Lower lobe of right lung (tissue), 2 donors: ENCODE results near the gene RNASEL. TPM values are rescaled to one million over a fixed set of nuclear protein-coding genes. Genes with fewer than 3 reads are reported as not detected.
"Not testable (repeated sequence)": the region's sequence is repeated elsewhere in the genome, so short reads cannot be mapped to it uniquely, and the experiment has no call there.

Source experiments
- ATAC-seq, 2 donors: fragments of 200-7000 bp; cut with Tn5 transposase; one replicate each; pipeline ENCODE4 v1.9.1; 2020 to 2022; ENCODE audit warnings: mild to moderate bottlenecking in 2 of 2, moderate library complexity in 2 of 2
- DNase-seq: peaks from one replicate; pipeline ENCODE4 v3.0.0-alpha.2; 2020
- H3K27ac ChIP-seq: fragments of 200-600 bp; one replicate; pipeline ENCODE4 v1.8.0; 2022
- H3K27me3 ChIP-seq: fragments of 200-600 bp; one replicate; pipeline ENCODE4 v1.8.0; 2022; ENCODE audit warnings: low read depth
- H3K36me3 ChIP-seq: fragments of 200-600 bp; one replicate; pipeline ENCODE4 v1.8.0; 2022; ENCODE audit warnings: mild to moderate bottlenecking
- H3K4me1 ChIP-seq: fragments of 200-600 bp; one replicate; pipeline ENCODE4 v1.8.0; 2022
- H3K4me3 ChIP-seq: fragments of 200-600 bp; one replicate; pipeline ENCODE4 v1.8.0; 2022; ENCODE audit warnings: mild to moderate bottlenecking
- H3K9me3 ChIP-seq: fragments of 200-600 bp; one replicate; pipeline ENCODE4 v1.8.0; 2022
- intact Hi-C: fragments of 100-400 bp; cut with DNase I; formaldehyde crosslinking; loops from one replicate; pipeline ENCODE4 v1.11.0; 2022
- total RNA-seq: library from RNA; stranded (reverse); fragmentation: NEBNext Ultra II Directional; extraction: Animal tissue kit (Norgen Biotek cat#: 25700); gene quantifications from one replicate; pipeline ENCODE4 v1.2.1, GENCODE V29; 2021
- TF ChIP-seq, protein P1 (sequence below): fragments of 200-600 bp; IDR thresholded peaks from one replicate; pipeline ENCODE4 v1.8.0; 2022; ENCODE audit warnings: antibody characterized with exemption, mild to moderate bottlenecking
- donor health status: DM: no; HTN: yes; CAD: no; lungs with severe emphysema.

The RNASEL gene
- total RNA-seq, 1 donor from 2014 or later = 16.5 TPM

DNA sequence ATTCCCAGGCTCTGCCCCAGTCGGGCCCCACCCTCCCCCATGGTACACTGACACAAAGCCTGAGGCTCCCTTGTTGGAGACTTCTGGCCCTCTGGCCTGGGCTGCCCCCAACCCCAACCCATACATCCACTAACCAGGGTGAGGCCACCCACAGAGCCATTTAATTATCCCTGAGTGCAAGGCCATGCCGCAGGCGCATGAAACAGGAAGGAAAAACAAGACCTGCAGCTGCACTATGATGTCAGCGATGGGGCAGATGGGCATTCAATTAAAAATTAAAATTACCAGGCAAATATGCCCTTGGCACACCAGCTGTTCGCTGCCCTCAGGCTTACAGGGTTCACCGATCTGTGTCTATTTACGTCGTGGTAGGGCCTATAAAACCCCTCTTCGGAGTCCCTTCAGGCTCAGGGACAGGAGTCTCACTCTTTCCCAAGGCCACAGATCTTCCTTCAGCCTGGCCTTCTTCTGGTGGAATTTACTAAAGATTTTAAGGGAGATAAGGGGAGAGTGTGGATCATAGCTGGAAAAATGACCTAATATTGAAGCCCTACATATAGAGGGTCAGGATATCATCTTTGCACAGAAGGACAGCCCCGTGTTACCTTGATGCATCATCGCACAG, 44.7 kb upstream of the RNASEL start:
- H3K36me3 ChIP-seq = no peaks in the 10 kb centered on the region
- intact Hi-C loops = no loop called here
- no peaks in the 10 kb centered on the region for H3K9me3 ChIP-seq
- H3K27me3 ChIP-seq = no peaks in the 10 kb centered on the region
- H3K4me3 ChIP-seq = no peak overlapping the region
- DNase-seq = no peak
- no peak for ATAC-seq
- peaks cover 14% of the 10 kb centered on the region for H3K4me1 ChIP-seq
- TF ChIP-seq, protein P1, sequence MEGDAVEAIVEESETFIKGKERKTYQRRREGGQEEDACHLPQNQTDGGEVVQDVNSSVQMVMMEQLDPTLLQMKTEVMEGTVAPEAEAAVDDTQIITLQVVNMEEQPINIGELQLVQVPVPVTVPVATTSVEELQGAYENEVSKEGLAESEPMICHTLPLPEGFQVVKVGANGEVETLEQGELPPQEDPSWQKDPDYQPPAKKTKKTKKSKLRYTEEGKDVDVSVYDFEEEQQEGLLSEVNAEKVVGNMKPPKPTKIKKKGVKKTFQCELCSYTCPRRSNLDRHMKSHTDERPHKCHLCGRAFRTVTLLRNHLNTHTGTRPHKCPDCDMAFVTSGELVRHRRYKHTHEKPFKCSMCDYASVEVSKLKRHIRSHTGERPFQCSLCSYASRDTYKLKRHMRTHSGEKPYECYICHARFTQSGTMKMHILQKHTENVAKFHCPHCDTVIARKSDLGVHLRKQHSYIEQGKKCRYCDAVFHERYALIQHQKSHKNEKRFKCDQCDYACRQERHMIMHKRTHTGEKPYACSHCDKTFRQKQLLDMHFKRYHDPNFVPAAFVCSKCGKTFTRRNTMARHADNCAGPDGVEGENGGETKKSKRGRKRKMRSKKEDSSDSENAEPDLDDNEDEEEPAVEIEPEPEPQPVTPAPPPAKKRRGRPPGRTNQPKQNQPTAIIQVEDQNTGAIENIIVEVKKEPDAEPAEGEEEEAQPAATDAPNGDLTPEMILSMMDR = no peak
- no peak overlapping the region for H3K27ac ChIP-seq

GRCh38 chr1:182633031-182633430, 44.0 kb upstream of the RNASEL start:
- ATAC-seq (no peak), DNase-seq (no peak)
- intact Hi-C loops = no loop called here
- no peak overlapping the region for H3K27ac ChIP-seq
- H3K4me3 ChIP-seq = no peak overlapping the region
- no peaks in the 10 kb centered on the region for H3K36me3 ChIP-seq
- no peaks in the 10 kb centered on the region for H3K27me3 ChIP-seq
- H3K4me1 ChIP-seq = peaks cover 14% of the 10 kb centered on the region
- TF ChIP-seq, protein P1 = no peak
- no peaks in the 10 kb centered on the region for H3K9me3 ChIP-seq

DNA sequence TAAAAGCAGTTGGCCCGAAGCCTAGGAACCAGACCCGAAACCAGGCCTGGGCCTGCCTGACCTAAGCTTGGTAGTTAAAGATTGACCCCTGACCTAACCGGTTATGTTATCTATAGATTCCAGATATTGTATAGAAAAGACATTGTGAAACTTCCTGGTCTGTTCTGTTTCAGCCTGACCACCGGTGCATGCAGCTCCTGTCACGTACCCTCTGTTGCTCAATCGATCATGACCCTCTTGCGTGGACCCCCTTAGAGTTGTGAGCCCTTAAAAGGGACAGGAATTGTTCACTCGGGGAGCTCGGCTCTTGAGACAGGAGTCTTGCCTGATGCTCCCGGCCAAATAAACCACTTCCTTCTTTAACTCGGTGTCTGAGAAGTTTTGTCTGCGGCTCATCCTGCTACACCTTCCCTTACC, 43.4 kb upstream of the RNASEL start:
- H3K9me3 ChIP-seq, H3K36me3 ChIP-seq, H3K27ac ChIP-seq, intact Hi-C loops, H3K4me3 ChIP-seq, H3K27me3 ChIP-seq, DNase-seq, ATAC-seq: not testable (repeated sequence)
- H3K4me1 ChIP-seq = peaks cover 14% of the 10 kb centered on the region

DNA sequence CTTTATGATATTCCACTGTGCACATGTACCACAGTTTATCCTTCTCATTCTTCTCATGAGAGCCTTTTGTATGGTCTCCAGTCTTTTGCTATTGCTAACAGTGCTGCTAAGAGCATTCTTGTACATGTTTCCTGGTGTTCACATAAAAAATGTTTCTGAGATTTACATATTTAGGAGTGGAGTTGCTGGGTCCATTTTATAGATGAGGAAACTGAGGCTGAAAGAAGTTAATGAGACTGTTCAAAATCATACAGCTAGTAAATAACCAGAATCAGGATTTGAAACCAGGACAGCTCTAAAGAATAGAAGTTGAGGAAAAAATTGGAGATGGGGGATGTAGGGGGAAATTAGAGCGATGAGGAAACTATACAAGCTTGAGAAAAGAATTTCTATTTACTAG, 42.9 kb upstream of the RNASEL start:
- ATAC-seq (no peak), DNase-seq (no peak)
- no peaks in the 10 kb centered on the region for H3K9me3 ChIP-seq
- H3K4me3 ChIP-seq = no peak overlapping the region
- H3K4me1 ChIP-seq = peaks cover 14% of the 10 kb centered on the region
- intact Hi-C loops = no loop called here
- TF ChIP-seq, protein P1 = no peak
- no peaks in the 10 kb centered on the region for H3K27me3 ChIP-seq
- H3K36me3 ChIP-seq = no peaks in the 10 kb centered on the region
- no peak overlapping the region for H3K27ac ChIP-seq

- H3K9me3 ChIP-seq = no peaks in the 10 kb centered on the region
- no peaks in the 10 kb centered on the region for H3K36me3 ChIP-seq
- intact Hi-C loops = no loop called here
- peaks cover 14% of the 10 kb centered on the region for H3K4me1 ChIP-seq
- no peak overlapping the region for H3K27ac ChIP-seq
- no peaks in the 10 kb centered on the region for H3K27me3 ChIP-seq
- TF ChIP-seq, protein P1 = no peak
- DNase-seq = no peak
- no peak overlapping the region for H3K4me3 ChIP-seq
- no peak for ATAC-seq
Measured at GRCh38 chr1:182631053-182631677, 42.1 kb upstream of the RNASEL start.

DNA sequence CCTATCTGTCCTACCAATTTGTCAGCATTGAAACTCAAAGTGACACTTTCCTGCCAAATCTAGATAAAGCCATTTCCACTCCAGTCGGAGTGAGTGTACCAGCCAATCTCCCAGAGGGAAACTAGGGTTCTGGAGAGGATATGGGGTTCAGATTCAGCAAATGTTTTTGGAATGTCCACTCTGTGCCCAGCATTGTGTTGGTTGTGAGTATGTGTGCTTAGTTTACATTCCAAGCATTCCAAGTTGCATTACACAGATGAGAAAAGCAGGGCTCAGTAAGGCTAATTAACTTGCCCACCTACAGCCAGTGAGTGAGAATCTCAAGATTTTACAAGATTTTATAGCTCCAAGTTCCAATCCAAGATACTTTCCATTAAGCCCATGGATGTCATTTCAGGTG, 41.5 kb upstream of the RNASEL start:
- Histone ChIP-seq H3K27ac (no peak overlapping the region), H3K9me3 (no peaks in the 10 kb centered on the region), H3K27me3 (no peaks in the 10 kb centered on the region), H3K4me1 (peaks cover 14% of the 10 kb centered on the region), H3K4me3 (no peak overlapping the region), H3K36me3 (no peaks in the 10 kb centered on the region)
- ATAC-seq (no peak), DNase-seq (no peak)
- intact Hi-C loops = no loop called here
- TF ChIP-seq, protein P1 = no peak
